Activated T-cell treated with anti-CD3 and anti-CD28 coated beads, Interleukin-2, amount 50 U/mL, for 4 hours (primary cell): ENCODE results near the gene NOM1. TPM values are rescaled to one million over a fixed set of nuclear protein-coding genes. Genes with fewer than 3 reads are reported as not detected.

Experiments used
- ATAC-seq, 2 donors: fragments of 200-7000 bp; cut with Tn5 transposase; one replicate each; pipeline ENCODE4 v1.10.0; 2021
- DNase-seq: peaks from one replicate; pipeline ENCODE4 v3.0.0-alpha.2; 2020
- H3K27me3 Mint-ChIP-seq: one replicate; pipeline ENCODE4 v1.8.0; 2021; ENCODE audit warnings: low read depth, mixed read lengths
- H3K36me3 Mint-ChIP-seq: one replicate; pipeline ENCODE4 v1.8.0; 2022; ENCODE audit warnings: mixed read lengths; ENCODE audit not compliant: insufficient read depth
- H3K4me1 Mint-ChIP-seq: one replicate; pipeline ENCODE4 v1.8.0; 2021; ENCODE audit warnings: low read depth, mixed read lengths
- H3K4me3 Mint-ChIP-seq: one replicate; pipeline ENCODE4 v1.8.0; 2021; ENCODE audit warnings: mild to moderate bottlenecking, moderate library complexity, mixed read lengths
- H3K9me3 Mint-ChIP-seq: one replicate; pipeline ENCODE4 v1.8.0; 2021; ENCODE audit warnings: mixed read lengths
- total RNA-seq, 3 donors: library from RNA; stranded (reverse); gene quantifications; one replicate each; pipeline ENCODE4 v1.2.1, GENCODE V29; 2021

Gene NOM1
- total RNA-seq, 3 donors from 2014 or later: 46.3 to 49.3 (median 47.4) TPM

DNA sequence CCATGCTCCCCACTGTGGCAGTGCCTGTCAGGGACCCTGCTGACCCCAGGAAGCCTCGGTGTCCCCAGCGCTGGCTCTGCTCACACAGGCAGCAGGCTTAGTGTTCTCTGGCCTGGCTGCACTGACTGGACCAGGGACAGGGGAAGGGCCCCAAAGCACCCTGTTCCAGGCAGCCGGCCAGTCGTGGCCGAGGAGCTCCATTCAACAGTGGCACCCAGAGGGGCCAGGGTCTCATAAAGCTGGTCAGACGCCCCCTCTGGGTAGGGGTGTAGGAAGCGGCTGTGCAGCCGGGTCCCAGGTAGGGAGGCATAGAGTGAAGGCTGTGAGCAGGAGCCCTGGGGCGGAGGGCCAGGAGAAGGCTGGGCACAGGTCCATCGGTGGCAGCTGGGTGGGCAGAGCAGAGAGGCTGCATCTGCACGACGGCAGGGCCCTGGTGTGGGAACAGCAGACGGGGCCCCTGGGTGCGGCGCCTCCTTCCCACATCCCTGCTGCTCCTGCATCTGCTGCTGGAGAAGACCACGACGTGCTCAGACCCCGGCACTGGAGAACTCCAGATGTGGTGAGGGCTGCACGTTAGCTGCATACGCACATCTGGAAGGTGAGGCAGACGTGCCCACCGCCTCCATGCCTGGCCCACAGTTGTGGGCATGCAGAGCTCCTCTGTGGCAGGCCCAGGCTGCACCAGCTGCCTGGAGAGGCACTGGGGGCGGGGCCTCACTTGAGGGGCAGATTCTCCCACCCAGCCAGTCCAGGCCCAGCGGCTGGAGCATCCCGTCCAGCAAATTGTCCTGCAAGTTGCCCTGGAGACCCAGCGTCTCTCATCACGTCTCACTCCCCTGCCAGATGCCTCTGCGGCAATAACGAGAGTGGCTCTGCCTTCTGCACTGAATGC lies 35.8 kb downstream of the NOM1 start:
- no peak overlapping the region for H3K4me3 Mint-ChIP-seq
- H3K36me3 Mint-ChIP-seq: no peaks in the 10 kb centered on the region
- DNase-seq: no peak
- no peaks in the 10 kb centered on the region for H3K9me3 Mint-ChIP-seq
- no peaks in the 10 kb centered on the region for H3K4me1 Mint-ChIP-seq
- no peak for ATAC-seq
- H3K27me3 Mint-ChIP-seq: peaks cover 8% of the 10 kb centered on the region

DNA sequence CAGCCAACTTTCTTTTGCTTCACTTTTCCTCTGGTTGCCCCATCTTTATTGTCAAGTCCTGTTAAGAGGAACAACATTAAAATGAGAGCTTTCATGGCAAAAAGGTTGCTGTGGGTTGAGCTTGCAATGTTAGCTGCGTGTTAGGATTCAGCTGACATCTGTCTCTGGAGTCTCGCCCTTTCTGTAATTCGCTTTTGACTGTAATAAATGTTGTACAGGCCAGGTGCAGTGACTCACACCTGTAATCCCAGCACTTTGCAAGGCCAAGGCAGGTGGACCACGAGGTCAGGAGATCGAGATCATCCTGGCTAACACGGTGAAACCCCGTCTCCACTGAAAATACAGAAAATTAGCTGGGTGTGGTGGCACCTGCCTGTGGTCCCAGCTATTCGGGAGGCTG lies 36.9 kb downstream of the NOM1 start:
- H3K36me3 Mint-ChIP-seq: no peaks in the 10 kb centered on the region

GRCh38 chr7:156988343-156989185 lies 39.1 kb downstream of the NOM1 start:
- H3K27me3 Mint-ChIP-seq: peaks cover 23% of the 10 kb centered on the region
- no peak for ATAC-seq
- no peaks in the 10 kb centered on the region for H3K9me3 Mint-ChIP-seq
- no peaks in the 10 kb centered on the region for H3K36me3 Mint-ChIP-seq
- DNase-seq: no peak
- no peaks in the 10 kb centered on the region for H3K4me1 Mint-ChIP-seq
- no peak overlapping the region for H3K4me3 Mint-ChIP-seq

More for the DNA sequence above, 36.9 kb downstream of the NOM1 start:
- Mint-ChIP-seq H3K9me3 (no peaks in the 10 kb centered on the region), H3K4me3 (no peak overlapping the region), H3K27me3 (peaks cover 14% of the 10 kb centered on the region), H3K4me1 (no peaks in the 10 kb centered on the region)
- ATAC-seq: no peak
- no peak for DNase-seq

DNA sequence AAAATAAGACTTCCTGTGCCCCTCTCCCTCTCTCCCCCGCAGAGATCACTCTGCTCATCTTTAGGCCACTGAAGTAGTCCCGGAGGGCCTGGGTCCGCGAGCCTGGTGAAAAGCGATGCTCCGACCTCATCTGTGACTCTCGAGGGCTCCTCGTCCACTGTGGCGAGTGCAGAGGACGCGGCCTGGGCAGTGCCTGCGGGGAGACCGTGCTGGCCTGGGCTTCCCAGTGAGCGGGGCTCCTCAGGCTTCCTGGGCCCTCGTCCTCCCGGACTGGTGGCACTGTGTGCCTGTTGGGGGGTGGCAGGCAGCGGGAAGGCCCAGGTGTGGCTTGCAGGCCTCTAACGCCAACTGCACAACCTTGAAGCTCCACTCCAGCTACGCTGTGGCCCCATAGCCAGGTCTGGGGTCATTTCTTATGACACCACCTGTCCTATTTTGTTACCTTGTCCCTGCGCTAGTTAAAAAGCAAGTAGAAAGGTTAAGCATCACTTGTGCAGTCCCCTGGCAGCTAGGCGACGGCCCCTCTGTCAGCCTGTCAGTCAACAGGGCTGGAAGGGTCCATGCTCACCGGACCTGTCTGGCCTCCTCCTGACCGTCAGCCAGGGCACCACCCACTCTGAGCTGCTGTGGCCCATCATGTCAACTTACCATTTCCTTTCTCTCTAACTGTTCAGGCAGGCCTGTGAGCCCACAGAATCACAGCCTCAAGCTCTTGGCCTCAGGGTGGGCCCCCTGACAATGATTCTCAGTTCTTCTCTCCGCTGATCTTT lies 40.4 kb downstream of the NOM1 start:
- no peaks in the 10 kb centered on the region for H3K4me1 Mint-ChIP-seq
- DNase-seq (no peak), ATAC-seq (no peak)
- no peaks in the 10 kb centered on the region for H3K9me3 Mint-ChIP-seq
- H3K27me3 Mint-ChIP-seq: peaks cover 33% of the 10 kb centered on the region
- no peak overlapping the region for H3K4me3 Mint-ChIP-seq
- H3K36me3 Mint-ChIP-seq: no peaks in the 10 kb centered on the region

DNA sequence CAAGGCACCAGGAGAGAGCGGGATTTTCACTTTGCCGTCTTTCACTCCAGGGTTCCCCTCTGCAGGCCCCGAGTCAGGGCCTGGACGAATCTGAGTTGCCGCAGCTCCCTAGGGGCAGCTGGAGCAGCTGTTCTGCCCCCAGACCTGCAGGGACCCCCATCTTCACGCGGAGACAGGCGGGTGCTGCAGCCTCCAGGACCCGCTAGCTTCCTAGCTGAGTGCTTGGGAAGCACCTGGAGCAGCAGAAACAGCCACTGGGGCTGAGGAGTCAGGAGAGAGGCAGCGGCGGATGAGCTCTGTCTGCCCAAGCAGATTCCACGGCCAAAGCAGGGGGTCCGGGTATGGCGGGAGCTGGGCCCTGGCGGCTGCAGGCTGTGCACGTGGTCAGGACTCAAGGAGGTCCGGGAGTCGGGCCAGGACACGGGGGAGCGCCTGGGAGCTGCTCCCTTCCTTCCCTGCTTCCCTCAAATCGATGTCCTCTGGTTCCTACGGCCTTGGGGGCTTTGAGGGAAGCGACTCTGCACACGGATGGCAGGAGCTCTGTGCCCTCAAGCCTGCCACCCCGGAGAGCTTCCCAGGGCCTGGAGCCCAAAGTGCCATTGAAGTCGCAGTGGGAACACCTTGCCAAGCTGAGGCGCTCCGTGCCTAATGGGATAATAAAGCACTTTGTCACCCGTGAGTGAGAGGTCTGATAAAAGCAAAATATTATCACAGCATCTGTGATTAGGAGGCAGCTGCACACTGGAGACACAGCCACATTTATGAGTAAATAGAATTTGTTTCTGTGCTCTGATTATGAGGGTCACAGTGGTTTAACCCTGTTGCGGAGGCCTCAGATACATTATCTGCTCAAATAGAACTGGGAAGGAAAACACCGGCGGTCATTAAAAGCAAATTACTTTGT lies 43.8 kb downstream of the NOM1 start:
- DNase-seq (no peak), ATAC-seq (no peak)
- Mint-ChIP-seq H3K36me3 (no peaks in the 10 kb centered on the region), H3K27me3 (peaks cover 50% of the 10 kb centered on the region), H3K9me3 (no peaks in the 10 kb centered on the region), H3K4me3 (no peak overlapping the region), H3K4me1 (no peaks in the 10 kb centered on the region)

DNA sequence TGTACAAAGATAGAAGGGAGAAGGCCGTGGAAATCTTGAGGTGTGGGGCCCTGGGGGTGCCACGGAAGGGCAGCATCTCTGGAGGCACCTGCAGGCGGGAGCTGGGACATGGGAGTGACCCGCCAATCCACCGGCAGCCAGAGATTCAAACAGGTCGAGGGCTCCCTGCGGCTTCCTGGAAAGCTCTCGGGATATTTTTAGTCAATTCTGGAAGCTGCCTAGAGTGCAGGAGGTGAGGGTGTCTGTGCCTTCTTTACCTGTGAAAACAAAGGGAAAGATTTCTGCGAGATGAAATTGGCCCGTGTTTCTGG lies 44.4 kb downstream of the NOM1 start:
- H3K36me3 Mint-ChIP-seq: no peaks in the 10 kb centered on the region
- ATAC-seq (no peak), DNase-seq (no peak)
- no peaks in the 10 kb centered on the region for H3K9me3 Mint-ChIP-seq
- H3K4me1 Mint-ChIP-seq: no peaks in the 10 kb centered on the region
- H3K4me3 Mint-ChIP-seq: no peak overlapping the region
- peaks cover 56% of the 10 kb centered on the region for H3K27me3 Mint-ChIP-seq

- H3K27me3 Mint-ChIP-seq: peaks cover 60% of the 10 kb centered on the region
- no peak for ATAC-seq
Measured at GRCh38 chr7:156994417-156994816, 44.9 kb downstream of the NOM1 start.

DNA sequence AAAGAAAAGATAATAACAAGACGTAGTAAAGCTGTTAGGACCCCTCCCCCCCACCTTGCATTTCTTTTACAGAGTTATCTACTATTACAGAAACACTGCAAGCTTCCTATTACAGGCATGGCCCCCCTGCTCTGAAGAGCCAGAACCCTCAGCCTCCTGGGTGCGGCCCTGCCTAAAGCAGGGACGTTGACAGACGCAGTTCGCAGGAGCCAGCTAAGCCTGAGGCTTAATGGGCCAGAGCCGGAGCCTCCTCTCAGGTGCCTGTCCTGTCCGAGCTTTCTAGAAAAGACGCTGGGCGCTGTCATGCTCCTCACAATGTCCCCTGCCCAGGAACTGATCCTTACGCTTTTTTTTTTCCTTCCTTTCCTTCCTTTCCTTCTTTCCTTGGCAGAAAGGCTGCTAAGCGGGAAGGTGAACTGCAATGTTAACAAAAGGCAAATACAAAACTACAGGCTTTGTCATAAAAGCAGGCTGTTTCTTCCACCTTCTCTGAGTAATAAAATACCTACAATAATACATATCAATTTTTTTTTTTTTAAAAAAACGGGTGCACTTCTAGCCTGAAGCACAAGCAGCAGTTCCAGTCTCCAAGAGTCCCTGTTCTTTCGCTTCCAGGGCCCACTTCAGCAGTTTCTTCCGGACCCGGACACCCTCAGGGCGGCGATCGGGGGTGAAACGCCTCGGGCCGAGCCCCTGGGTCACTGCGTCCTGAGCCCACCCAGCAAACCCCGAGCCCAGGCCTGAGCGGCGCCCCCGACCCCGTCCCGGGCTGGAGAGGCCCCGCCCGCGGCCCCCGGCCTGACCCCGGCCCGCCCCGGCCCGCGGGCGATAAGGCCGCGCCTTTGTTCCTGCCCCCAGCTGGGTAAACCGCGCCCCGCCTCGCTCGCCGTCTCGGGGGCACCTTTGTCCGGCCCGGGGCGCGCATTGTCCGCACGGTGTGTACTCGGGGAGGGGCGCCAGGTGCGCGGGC lies 49.8 kb downstream of the NOM1 start:
- peak overlapping the region; percentile 42 for H3K4me3 Mint-ChIP-seq
- no peak for ATAC-seq

More at GRCh38 chr7:156994417-156994816, 44.9 kb downstream of the NOM1 start:
- no peaks in the 10 kb centered on the region for H3K9me3 Mint-ChIP-seq
- H3K36me3 Mint-ChIP-seq: no peaks in the 10 kb centered on the region
- no peak for DNase-seq
- H3K4me3 Mint-ChIP-seq: no peak overlapping the region
- peaks cover 3% of the 10 kb centered on the region for H3K4me1 Mint-ChIP-seq

GRCh38 chr7:156999958-157000726 lies 50.6 kb downstream of the NOM1 start:
- ATAC-seq (no peak), DNase-seq (no peak)
- no peaks in the 10 kb centered on the region for H3K9me3 Mint-ChIP-seq
- no peaks in the 10 kb centered on the region for H3K36me3 Mint-ChIP-seq
- H3K4me1 Mint-ChIP-seq: peaks cover 25% of the 10 kb centered on the region
- peak overlapping the region; percentile 76 for H3K4me3 Mint-ChIP-seq
- H3K27me3 Mint-ChIP-seq: peaks cover 74% of the 10 kb centered on the region

More for the DNA sequence above, 49.8 kb downstream of the NOM1 start:
- Mint-ChIP-seq H3K9me3 (no peaks in the 10 kb centered on the region), H3K36me3 (no peaks in the 10 kb centered on the region), H3K4me1 (peaks cover 18% of the 10 kb centered on the region), H3K27me3 (peaks cover 70% of the 10 kb centered on the region)
- no peak for DNase-seq

DNA sequence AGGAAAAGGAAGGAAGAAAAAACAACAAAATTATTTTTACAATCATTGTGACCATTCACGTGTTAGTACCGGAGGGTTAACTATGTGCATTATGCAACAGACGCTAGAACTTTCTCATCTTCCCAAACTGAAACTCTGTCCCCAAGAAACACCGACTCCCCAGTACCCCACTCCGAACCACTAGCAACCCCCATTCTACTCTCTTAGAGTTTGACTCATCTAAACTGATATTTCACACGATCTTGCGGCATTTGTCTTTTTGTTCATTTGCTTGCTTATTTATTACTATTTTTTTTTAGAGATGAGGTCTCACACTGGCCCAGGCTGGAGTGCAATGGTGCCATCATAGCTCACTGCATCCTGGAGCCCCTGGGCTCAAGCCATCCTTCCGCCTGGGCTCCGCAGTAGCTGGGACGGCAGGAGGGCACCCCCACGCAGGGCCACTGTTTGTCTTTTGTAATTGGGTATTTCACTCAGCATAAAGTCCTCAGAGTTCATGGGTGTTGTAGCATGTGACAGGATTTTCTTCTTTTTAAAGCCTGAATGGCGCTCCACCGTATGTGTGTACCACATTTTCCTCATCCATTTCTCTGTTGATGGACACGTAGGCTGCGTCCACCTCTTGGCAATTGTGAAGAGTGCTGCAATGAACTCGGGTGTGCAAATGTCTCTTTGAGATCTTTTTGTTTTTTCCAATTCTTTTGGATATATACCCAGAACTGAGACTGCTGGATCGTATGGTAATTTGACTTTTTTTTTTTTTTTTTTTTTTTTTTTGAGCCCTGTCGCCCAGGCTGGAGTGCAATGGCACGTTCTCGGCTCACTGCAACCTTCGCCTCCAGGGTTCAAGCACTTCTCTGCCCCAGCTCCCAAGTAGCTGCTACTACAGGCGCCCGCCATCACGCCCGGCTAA lies 51.5 kb downstream of the NOM1 start:
- H3K4me3 Mint-ChIP-seq: peak overlapping the region; percentile 58
- H3K9me3 Mint-ChIP-seq: no peaks in the 10 kb centered on the region
- peaks cover 25% of the 10 kb centered on the region for H3K4me1 Mint-ChIP-seq
- no peak for DNase-seq
- H3K36me3 Mint-ChIP-seq: no peaks in the 10 kb centered on the region
- no peak for ATAC-seq
- H3K27me3 Mint-ChIP-seq: peaks cover 75% of the 10 kb centered on the region
